ENCODE data around the gene BCL2L13. TPM values are rescaled to one million over a fixed set of nuclear protein-coding genes. Genes with fewer than 3 reads are reported as not detected.

Gene BCL2L13
- total RNA-seq, 2 experiments from 2014 or later, result 8.1 to 10.0 TPM

GRCh38 chr22:17706947-17707346, 68.4 kb downstream of the BCL2L13 start:
- H3K36me3 Mint-ChIP-seq (ENCODE audit: low read depth), result peaks cover 32% of the 10 kb centered on the region
- no peaks in the 10 kb centered on the region for H3K27me3 Mint-ChIP-seq
- DNase-seq (no peak), ATAC-seq (ENCODE audit: poor library complexity) (no peak)
- Histone ChIP-seq H3K4me1 (ENCODE audit: insufficient read depth, low read length) (peaks cover 11% of the 10 kb centered on the region), H3K36me3 (ENCODE audit: insufficient read depth, low read length) (peaks cover 3% of the 10 kb centered on the region), H3K27me3 (ENCODE audit: control insufficient read depth in 1 of 2, insufficient read depth in 2 of 2, low read length in 2 of 2) (no peaks in the 10 kb centered on the region), H3K27ac (ENCODE audit: low read depth in 1 of 2, low read length in 2 of 2) (no peak overlapping the region), H3K9me3 (ENCODE audit: control insufficient read depth in 1 of 2, insufficient read depth in 1 of 2, low read length in 2 of 2) (no peaks in the 10 kb centered on the region), H3K4me3 (ENCODE audit: low read length) (no peak overlapping the region)
- peaks cover 12% of the 10 kb centered on the region for H3K4me1 Mint-ChIP-seq (ENCODE audit: low read depth)
- ChIA-PET POLR2A (no interaction called here), CTCF (no interaction called here)
- TF ChIP-seq CTCF (IDR thresholded peaks at IDR 0.05), result no peak
- H3K27ac Mint-ChIP-seq, result peak overlapping the region; percentile 15
- no peaks in the 10 kb centered on the region for H3K9me3 Mint-ChIP-seq
- no peak overlapping the region for H3K4me3 Mint-ChIP-seq
- intact Hi-C loops (cut with DNase I, micrococcal nuclease), result no loop called here

GRCh38 chr22:17707526-17707925, 69.0 kb downstream of the BCL2L13 start:
- H3K36me3 ChIP-seq (ENCODE audit: insufficient read depth, low read length), result peaks cover 3% of the 10 kb centered on the region
- DNase-seq (no peak), ATAC-seq (ENCODE audit: poor library complexity) (no peak)
- no peak for TF ChIP-seq CTCF (IDR thresholded peaks at IDR 0.05)
- H3K27ac Mint-ChIP-seq, result no peak overlapping the region
- H3K27me3 Mint-ChIP-seq, result no peaks in the 10 kb centered on the region
- intact Hi-C loops (cut with DNase I, micrococcal nuclease), result no loop called here
- peaks cover 11% of the 10 kb centered on the region for H3K4me1 ChIP-seq (ENCODE audit: insufficient read depth, low read length)
- H3K36me3 Mint-ChIP-seq (ENCODE audit: low read depth), result peaks cover 38% of the 10 kb centered on the region
- H3K4me3 ChIP-seq (ENCODE audit: low read length), result no peak overlapping the region
- H3K9me3 Mint-ChIP-seq, result no peaks in the 10 kb centered on the region
- no peaks in the 10 kb centered on the region for H3K27me3 ChIP-seq (ENCODE audit: control insufficient read depth in 1 of 2, insufficient read depth in 2 of 2, low read length in 2 of 2)
- ChIA-PET CTCF (no interaction called here), POLR2A (no interaction called here)
- peaks cover 12% of the 10 kb centered on the region for H3K4me1 Mint-ChIP-seq (ENCODE audit: low read depth)
- no peaks in the 10 kb centered on the region for H3K9me3 ChIP-seq (ENCODE audit: control insufficient read depth in 1 of 2, insufficient read depth in 1 of 2, low read length in 2 of 2)
- no peak overlapping the region for H3K27ac ChIP-seq (ENCODE audit: low read depth in 1 of 2, low read length in 2 of 2)
- H3K4me3 Mint-ChIP-seq, result no peak overlapping the region

GRCh38 chr22:17710023-17710422, 71.5 kb downstream of the BCL2L13 start:
- ChIA-PET POLR2A (no interaction called here), CTCF (no interaction called here)
- Mint-ChIP-seq H3K36me3 (ENCODE audit: low read depth) (peaks cover 27% of the 10 kb centered on the region), H3K4me1 (ENCODE audit: low read depth) (peaks cover 12% of the 10 kb centered on the region), H3K27ac (no peak overlapping the region), H3K9me3 (no peaks in the 10 kb centered on the region), H3K4me3 (no peak overlapping the region), H3K27me3 (no peaks in the 10 kb centered on the region)
- no peaks in the 10 kb centered on the region for H3K36me3 ChIP-seq (ENCODE audit: insufficient read depth, low read length)
- no peak overlapping the region for H3K27ac ChIP-seq (ENCODE audit: low read depth in 1 of 2, low read length in 2 of 2)
- H3K27me3 ChIP-seq (ENCODE audit: control insufficient read depth in 1 of 2, insufficient read depth in 2 of 2, low read length in 2 of 2), result no peaks in the 10 kb centered on the region
- intact Hi-C loops (cut with DNase I, micrococcal nuclease), result no loop called here
- DNase-seq (no peak), ATAC-seq (ENCODE audit: poor library complexity) (no peak)
- H3K4me3 ChIP-seq (ENCODE audit: low read length), result no peak overlapping the region
- H3K4me1 ChIP-seq (ENCODE audit: insufficient read depth, low read length), result peaks cover 11% of the 10 kb centered on the region
- TF ChIP-seq CTCF (IDR thresholded peaks at IDR 0.05), result no peak
- no peaks in the 10 kb centered on the region for H3K9me3 ChIP-seq (ENCODE audit: control insufficient read depth in 1 of 2, insufficient read depth in 1 of 2, low read length in 2 of 2)

All from CD4-positive, alpha-beta T cell (primary cell).